Measurements from ENCODE around the gene CKM.

The CKM gene

GRCh38 chr19:45322744-45323281 lies at the start of gene CKM:
Gene CKM (minus strand): TSS chr19:45322875. CDS start chr19:45319713, 3,162 bp downstream.
- no peak for DNase-seq (ENCODE audit: low read depth)

- peak; percentile 98 for DNase-seq (ENCODE audit: low read depth)
Observed at GRCh38 chr19:45370410-45371204, 47.9 kb upstream of the CKM start, which contains the start of gene ERCC2. Gene ERCC2 (minus strand): TSS chr19:45370573. CDS start chr19:45370540, 33 bp downstream.

GRCh38 chr19:45368737-45369340 lies 46.2 kb upstream of the CKM start:
- DNase-seq (ENCODE audit: low read depth) = no peak

DNA sequence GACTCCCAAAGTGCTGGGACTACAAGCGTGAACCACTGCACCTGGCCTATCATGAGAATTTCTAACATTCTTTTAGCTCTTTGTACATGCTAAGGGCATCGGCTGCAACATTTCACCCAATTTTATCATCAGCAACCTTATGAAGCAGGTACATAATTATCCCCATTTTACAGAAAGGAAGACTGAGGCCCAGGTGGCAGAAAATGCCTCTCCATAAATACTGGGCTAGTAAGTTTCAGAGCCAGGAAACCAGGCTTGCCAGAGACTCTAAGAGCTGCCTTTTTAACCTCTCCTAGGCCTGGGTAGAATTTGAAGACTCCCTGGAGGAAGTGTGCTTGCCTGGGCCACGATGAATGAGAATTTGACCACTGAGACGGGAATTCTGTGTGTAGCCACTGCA lies 45.5 kb upstream of the CKM start:
- DNase-seq (ENCODE audit: low read depth) = no peak

DNA sequence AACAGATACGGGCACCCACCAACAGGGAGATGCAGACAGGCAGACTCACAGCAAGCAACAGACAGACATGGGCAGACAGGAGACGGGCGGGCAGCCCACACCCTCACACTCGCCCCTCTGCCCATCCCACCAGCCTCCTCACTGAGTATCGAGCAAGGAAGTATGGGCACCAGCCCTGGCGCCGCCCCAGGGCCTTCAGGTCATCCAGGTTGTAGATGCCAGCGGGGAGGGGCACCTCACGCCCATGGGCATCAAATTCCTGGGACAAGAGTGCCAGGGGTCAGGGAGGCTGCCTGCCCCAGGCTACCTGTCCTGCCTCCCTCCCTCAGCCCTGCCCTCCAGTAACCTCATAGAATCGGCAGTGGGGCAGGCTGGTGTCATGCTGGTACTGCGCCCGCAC lies 42.0 kb upstream of the CKM start:
- no peak for DNase-seq (ENCODE audit: low read depth)

- no peak for DNase-seq (ENCODE audit: low read depth)
Observed at GRCh38 chr19:45363861-45364459, 41.3 kb upstream of the CKM start.

- DNase-seq (ENCODE audit: low read depth) = no peak
Observed at GRCh38 chr19:45362291-45362690, 39.6 kb upstream of the CKM start.

- DNase-seq (ENCODE audit: low read depth) = no peak
Observed at GRCh38 chr19:45361608-45362007, 38.9 kb upstream of the CKM start.

DNA sequence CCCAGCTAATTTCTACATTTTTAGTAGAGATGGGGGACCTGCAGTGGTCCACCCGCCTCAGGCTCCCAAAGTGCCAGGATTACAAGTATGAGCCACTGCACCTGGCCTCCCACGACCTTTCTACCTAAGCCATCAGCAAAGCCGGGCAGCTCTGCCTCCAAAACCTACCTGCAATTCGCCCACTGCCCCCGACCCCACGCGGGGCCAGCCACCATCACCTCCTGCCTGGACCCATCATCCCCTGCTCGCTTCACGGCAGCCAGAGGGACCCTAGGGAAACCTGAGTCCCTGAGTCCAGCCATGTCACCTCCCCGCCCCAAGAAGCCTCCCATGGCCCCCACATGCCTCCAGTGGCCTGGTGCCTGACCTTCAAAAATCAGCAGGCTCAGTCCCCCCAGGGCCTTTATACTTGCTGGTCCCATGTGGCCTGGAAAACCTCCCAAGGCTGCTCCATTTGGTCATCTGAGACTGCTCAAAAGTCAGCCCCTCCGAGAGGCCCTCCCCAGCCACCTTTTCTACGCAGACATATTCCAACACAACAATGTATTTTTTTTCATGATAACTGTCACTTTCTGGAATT lies 35.6 kb upstream of the CKM start:
- DNase-seq (ENCODE audit: low read depth) = no peak

- DNase-seq (ENCODE audit: low read depth) = no peak
Observed at GRCh38 chr19:45357445-45357783, 34.7 kb upstream of the CKM start.

GRCh38 chr19:45356760-45357444 lies 34.2 kb upstream of the CKM start:
- no peak for DNase-seq (ENCODE audit: low read depth)

GRCh38 chr19:45355910-45356309 lies 33.2 kb upstream of the CKM start:
- no peak for DNase-seq (ENCODE audit: low read depth)

DNA sequence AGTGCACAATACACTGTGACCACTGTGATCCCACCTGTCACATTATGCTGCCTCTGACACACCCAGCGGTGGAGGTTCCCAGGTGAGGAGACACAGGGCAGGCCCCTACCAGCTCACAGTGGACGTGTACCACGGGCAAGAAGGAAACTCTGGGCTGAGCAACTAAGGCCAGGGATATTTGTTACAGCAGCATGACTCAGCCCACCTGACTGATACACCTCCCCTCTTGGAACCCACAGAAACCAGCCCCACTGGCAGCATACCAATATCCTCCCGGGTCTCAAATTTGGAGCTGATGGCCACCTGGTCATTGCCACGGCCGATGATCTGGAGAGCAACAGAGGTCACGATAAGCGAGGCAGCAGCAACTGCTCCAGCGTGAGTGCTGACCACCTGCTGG lies 32.7 kb upstream of the CKM start:
- no peak for DNase-seq (ENCODE audit: low read depth)

- DNase-seq (ENCODE audit: low read depth) = no peak
Observed at GRCh38 chr19:45354241-45354842, 31.7 kb upstream of the CKM start.

DNA sequence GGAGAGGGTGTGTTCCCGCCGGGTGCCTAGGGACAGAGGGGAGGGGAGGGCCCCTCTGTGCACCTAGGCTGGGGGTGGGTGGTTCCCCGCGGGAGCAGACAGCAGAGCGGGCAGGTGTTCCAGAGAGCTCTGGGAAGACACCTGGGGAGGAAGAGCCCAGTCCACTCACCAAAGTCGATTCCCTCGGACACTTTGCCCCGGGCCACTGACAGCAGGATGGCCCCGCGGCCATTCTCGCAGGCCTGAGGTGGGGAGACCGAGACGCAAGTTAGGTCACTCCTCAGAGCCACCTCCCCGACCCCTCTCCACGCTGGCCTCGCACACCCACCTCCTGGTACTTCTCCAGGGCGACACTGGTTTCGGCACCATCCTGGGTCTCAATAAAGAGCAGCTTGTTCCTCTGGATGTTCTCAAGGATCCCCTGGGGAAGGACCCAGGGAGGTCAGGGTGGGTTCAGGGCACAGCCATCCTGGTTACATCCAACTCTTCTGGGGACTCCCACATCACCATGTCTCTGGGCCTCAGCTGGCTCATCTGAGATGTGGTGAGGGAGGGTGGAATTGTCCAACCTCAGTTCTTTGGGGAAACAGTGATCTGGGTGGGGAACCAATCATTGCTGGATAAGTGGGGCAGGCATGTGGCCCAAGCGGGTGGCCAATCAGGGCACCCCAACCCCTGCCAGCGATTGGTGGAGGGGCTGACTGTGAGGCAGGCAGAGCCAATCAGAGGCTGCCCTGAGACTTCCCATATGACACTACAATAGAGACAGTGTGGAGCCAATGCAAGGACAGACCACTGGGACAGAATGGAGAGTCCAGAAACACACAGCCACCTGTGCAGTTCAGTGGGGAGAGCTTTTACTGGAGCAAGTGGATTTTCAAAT lies 30.5 kb upstream of the CKM start:
- DNase-seq (ENCODE audit: low read depth) = no peak

- no peak for DNase-seq (ENCODE audit: low read depth)
Observed at GRCh38 chr19:45352471-45352870, 29.8 kb upstream of the CKM start.

GRCh38 chr19:45352062-45352461 lies 29.4 kb upstream of the CKM start:
- DNase-seq (ENCODE audit: low read depth) = no peak

GRCh38 chr19:45351401-45351952 lies 28.8 kb upstream of the CKM start:
- DNase-seq (ENCODE audit: low read depth) = no peak

- no peak for DNase-seq (ENCODE audit: low read depth)
Observed at GRCh38 chr19:45350477-45351058, 27.9 kb upstream of the CKM start.

- DNase-seq (ENCODE audit: low read depth) = no peak
Observed at GRCh38 chr19:45349430-45349941, 26.8 kb upstream of the CKM start.

Measured in stimulated activated CD8-positive, alpha-beta memory T cell treated with anti-CD3 and anti-CD28 coated beads, Interleukin-4, amount 100 ng/mL, for 24 hours (primary cell).